Measurements from ENCODE around the gene CEP41. TPM values are rescaled to one million over a fixed set of nuclear protein-coding genes. Genes with fewer than 3 reads are reported as not detected.

CEP41 gene
- total and polyA plus RNA-seq, 2 of the 13 experiments (the other 11 are each of a cell fraction or from before 2014, with no cell fraction given): 8.7 to 9.0 TPM

- no peak for TF ChIP-seq FOXK1 (CRISPR knock-in tag; IDR thresholded peaks at IDR 0.05; ENCODE audit: borderline replicate concordance, low read depth)
Measured at GRCh38 chr7:130344271-130344866, 96.4 kb downstream of the CEP41 start, which contains the start of gene CPA5 (continued).

Small RNAs within 50 kb of the gene (small RNA-seq; reads per million reads assigned to genes)
- 0 reads per million in 3 experiments for gene RF02148 (ENCODE audit: insufficient read depth in 2 of 3, insufficient read length in 3 of 3, low read depth in 2 of 3, low replicate concordance in 1 of 3)
- 0 reads per million in 3 experiments for gene RF02149 (ENCODE audit: insufficient read depth in 2 of 3, insufficient read length in 3 of 3, low read depth in 2 of 3, low replicate concordance in 1 of 3)
- gene RF02150 (ENCODE audit: insufficient read depth in 2 of 3, insufficient read length in 3 of 3, low read depth in 2 of 3, low replicate concordance in 1 of 3): 0 reads per million in 3 experiments

Other genes with a start within 250 kb of the CEP41 start
- gene TMEM209, start 235.6 kb downstream of the CEP41 start, total RNA-seq (2016; rRNA removed; fragmentation: Illumina TruSeq; extraction: Trizol): 8.8 and 14.5 TPM in 2 replicates
- gene TMEM209, start 235.6 kb downstream of the CEP41 start, polyA plus RNA-seq (2011; rRNA removed): 13.4 and 15.6 TPM in 2 replicates
- not detected in 2 replicates for gene SSMEM1, start 233.2 kb downstream of the CEP41 start, total RNA-seq (2016; rRNA removed; fragmentation: Illumina TruSeq; extraction: Trizol)
- not detected in 2 replicates for gene SSMEM1, start 233.2 kb downstream of the CEP41 start, polyA plus RNA-seq (2011; rRNA removed)
- not detected in 2 replicates for gene CPA2, start 174.2 kb downstream of the CEP41 start, total RNA-seq (2016; rRNA removed; fragmentation: Illumina TruSeq; extraction: Trizol)
- gene CPA2, start 174.2 kb downstream of the CEP41 start, polyA plus RNA-seq (2011; rRNA removed): 0.04 TPM in 1 of 2 replicates, not detected in the other
- 0.17 and 0.22 TPM in 2 replicates for gene CPA4, start 147.9 kb downstream of the CEP41 start, total RNA-seq (2016; rRNA removed; fragmentation: Illumina TruSeq; extraction: Trizol)
- gene CPA4, start 147.9 kb downstream of the CEP41 start, polyA plus RNA-seq (2011; rRNA removed): 0.20 and 0.39 TPM in 2 replicates
- not detected in 2 replicates for gene CPA5, start 96.2 kb downstream of the CEP41 start, total RNA-seq (2016; rRNA removed; fragmentation: Illumina TruSeq; extraction: Trizol)
- gene CPA5, start 96.2 kb downstream of the CEP41 start, polyA plus RNA-seq (2011; rRNA removed): 0.30 and 0.48 TPM in 2 replicates
- 0.20 TPM in 1 of 2 replicates, not detected in the other for gene CPA1, start 60.5 kb downstream of the CEP41 start, total RNA-seq (2016; rRNA removed; fragmentation: Illumina TruSeq; extraction: Trizol)
- gene CPA1, start 60.5 kb downstream of the CEP41 start, polyA plus RNA-seq (2011; rRNA removed): 0.57 and 0.58 TPM in 2 replicates
- gene MEST, start 51.1 kb upstream of the CEP41 start, total RNA-seq (2016; rRNA removed; fragmentation: Illumina TruSeq; extraction: Trizol): 49.5 and 51.3 TPM in 2 replicates
- gene MEST, start 51.1 kb upstream of the CEP41 start, polyA plus RNA-seq (2011; rRNA removed): 49.7 and 54.6 TPM in 2 replicates
- gene COPG2, start 227.7 kb upstream of the CEP41 start, total RNA-seq (2016; rRNA removed; fragmentation: Illumina TruSeq; extraction: Trizol): 17.7 and 27.7 TPM in 2 replicates
- 12.6 and 14.1 TPM in 2 replicates for gene COPG2, start 227.7 kb upstream of the CEP41 start, polyA plus RNA-seq (2011; rRNA removed)
- not detected in 2 replicates for gene TSGA13, start 245.5 kb upstream of the CEP41 start, total RNA-seq (2016; rRNA removed; fragmentation: Illumina TruSeq; extraction: Trizol)
- gene TSGA13, start 245.5 kb upstream of the CEP41 start, polyA plus RNA-seq (2011; rRNA removed): not detected in 2 replicates

Measured in HepG2 (cell line).